ENCODE measurements around the gene GNAI1.

DNA sequence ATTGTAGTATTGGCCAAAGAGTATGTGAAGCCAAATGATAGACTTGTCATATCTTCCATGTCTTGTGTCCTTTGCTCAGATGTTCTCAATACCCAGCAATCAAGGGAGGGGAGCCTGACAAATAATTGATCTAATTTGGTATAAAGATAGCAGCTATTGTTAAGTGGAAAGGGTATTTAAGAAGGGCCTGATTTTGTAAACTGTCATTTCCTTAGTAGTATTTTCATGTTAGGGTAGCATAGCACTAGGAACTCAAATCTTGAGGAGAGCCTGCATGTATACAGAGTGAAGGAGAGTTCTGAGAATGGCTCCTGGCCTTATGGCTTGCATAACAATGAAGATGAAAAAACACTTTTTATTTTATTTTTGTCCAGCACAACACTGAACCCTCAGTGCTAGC, 53.1 kb downstream of the GNAI1 start:
- no peak for TF ChIP-seq CTCF (IDR thresholded peaks at IDR 0.05)
- TF ChIP-seq POLR2A (IDR thresholded peaks at IDR 0.05): no peak
